Inferior parietal cortex (tissue), 1 donor: ENCODE measurements around the gene MAL.
"Not testable (repeated sequence)": the region's sequence is repeated elsewhere in the genome, so short reads cannot be mapped to it uniquely, and the experiment has no call there.

Source experiments
- DNase-seq: peaks from one replicate; pipeline ENCODE4 v3.0.0-alpha.2; 2016; ENCODE audit errors: extremely low spot score

MAL gene

GRCh38 chr2:95032868-95033603 lies 7.5 kb downstream of the MAL start:
- DNase-seq = no peak

DNA sequence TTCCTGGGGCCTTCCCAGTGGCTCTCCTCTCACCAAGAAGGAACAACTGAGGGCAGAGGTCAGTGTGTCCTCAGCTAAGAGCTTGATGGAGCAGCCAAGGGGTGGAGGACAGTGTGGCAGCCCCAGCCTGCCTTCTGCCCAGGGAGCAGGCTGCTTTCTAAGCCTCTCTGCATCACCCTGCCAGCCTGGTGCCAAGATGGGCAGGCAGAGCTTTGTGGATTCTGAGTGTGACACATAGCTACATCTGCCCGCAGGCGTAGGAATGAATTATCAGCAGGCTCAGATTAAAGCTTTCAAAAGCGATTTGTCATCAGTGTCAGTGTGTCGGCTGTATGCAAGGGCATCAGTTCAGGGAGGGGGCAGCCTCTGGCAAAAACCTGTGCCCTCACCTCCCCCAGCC lies 8.7 kb downstream of the MAL start:
- DNase-seq = no peak

DNA sequence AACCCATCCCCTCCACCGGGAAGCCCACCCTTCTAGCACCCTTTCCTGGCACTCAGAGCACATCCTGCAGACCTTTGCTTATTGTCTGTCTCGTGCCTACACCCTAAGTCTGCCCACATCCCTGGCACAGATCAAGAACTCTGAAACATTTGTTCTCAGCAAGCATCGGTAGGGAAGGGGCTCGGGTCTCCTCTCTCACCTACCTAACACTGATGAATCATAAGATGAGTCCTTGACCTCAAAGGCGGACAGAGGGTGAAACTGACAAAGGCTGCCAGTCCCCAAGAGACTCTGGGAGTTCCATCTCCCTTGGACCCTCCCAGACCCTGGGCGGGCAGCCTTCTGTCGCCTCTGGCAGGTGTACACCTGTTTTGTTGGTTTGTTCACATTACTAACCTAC lies 9.3 kb downstream of the MAL start:
- no peak for DNase-seq

DNA sequence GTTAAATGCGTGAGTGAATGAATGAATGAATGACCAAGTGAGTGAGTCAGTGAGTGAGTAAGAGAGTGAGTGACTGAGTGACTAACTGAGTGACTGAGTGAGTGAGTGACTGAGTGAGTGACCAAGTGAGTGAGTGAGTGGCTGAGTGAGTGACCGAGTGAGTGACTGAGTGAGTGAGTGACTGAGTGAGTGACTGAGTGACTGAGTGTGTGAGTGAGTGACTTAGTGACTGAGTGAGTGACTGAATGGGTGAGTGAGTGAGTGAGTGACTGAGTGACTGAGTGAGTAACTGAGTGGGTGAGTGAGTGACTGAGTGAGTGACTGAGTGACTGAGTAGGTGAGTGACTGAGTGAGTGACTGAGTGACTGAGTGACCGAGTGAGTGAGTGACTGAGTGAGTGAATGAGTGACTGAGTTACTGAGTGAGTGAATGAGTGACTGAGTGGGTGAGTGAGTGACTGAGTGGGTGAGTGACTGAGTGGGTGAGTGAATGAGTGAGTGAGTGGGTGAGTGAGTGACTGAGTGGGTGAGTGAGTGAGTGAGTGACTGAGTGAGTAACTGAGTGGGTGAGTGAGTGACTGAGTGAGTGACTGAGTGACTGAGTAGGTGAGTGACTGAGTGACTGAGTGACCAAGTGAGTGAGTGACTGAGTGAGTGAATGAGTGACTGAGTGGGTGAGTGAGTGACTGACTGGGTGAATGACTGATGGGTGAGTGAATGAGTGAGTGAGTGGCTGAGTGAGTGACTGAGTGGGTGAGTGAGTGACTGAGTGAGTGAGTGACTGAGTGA lies 11.3 kb downstream of the MAL start:
- no peak for DNase-seq

DNA sequence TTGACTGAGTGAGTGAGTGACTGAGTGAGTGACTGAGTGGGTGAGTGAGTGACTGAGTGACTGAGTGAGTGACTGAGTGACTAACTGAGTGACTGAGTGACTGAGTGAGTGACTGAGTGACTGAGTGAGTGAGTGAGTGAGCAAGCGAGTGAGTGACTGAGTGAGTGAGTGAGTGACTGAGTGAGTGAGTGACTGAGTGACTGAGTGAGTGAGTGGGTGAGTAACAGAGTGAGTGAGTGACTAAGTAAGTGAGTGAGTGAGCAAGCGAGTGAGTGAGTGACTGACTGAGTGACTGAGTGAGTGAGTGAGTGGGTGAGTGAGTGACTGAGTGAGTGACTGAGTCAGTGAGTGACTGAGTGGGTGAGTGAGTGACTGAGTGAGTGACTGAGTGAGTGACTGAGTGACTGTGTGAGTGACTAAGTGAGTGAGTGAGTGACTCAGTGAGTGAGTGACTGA lies 11.9 kb downstream of the MAL start:
- DNase-seq = no peak

GRCh38 chr2:95037841-95038585 lies 12.5 kb downstream of the MAL start:
- not testable (repeated sequence) for DNase-seq

- DNase-seq = no peak
Measured at GRCh38 chr2:95038635-95039298, 13.3 kb downstream of the MAL start.

GRCh38 chr2:95039363-95039762 lies 13.9 kb downstream of the MAL start:
- no peak for DNase-seq

- no peak for DNase-seq
Measured at GRCh38 chr2:95039978-95040377, 14.5 kb downstream of the MAL start.

GRCh38 chr2:95040426-95040825 lies 14.9 kb downstream of the MAL start:
- no peak for DNase-seq

DNA sequence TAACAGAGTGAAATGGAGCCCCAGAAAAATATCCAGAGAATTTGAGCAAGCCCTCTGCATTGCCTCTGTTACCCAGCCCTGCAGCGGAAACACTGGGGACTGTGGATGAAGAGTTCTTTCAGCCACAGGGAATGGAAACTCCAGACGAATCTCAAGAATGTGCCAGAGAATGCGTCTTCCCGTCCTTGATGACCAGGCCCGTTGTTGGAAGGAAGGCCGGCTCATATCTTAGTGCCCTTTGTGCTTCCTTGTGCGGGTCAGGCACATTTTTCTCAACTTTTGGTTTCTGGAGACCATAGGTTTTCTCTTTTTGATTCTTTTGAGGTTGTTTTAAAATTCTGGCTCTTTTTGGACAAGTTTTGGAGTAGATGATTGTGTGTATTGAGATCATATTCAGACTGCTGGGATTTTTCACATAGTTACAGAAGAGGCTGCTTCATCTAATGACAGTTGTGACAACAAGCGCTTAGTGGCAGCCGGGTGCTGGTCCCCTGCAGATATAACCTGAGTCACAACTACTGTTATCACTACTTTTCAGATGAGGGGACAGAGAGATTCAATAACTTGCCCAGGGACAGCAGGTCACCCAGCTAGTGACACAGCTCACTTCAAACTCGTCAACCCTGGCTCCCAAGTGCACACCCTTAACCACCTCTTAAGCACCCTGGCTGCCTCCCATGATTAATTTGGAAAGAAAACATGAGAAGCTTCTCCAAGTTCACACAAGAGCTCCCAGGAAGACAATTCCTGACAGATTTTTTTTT lies 15.7 kb downstream of the MAL start:
- DNase-seq = no peak

DNA sequence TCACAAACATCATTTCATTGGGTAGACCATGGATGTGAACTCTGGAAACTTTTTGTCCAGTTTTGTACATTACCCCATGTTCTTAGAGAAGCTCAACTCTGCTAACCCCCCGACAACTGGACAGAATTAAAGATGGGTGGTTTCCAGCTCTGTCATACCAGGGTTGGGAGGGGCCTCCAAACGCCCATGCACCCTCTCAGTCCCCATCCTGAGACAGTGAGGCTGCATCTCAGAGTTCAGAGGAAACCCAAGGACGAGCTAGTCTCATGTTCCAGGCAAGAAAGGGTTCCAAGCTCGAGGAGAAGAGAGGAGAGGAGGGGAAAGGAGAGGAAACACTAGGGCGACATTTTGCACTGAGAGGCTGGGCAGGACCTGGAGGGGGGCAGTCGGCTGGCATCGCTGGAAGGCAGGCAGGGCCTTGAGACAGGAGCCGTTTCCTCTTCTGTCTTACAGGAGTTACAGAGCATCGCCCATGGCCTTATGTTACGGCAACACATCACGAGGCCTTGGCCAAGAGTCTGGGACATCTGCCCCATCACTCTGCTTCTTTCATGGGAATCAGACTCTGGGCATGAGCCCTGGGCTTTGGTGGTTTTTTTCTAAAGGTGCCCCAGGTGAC lies 16.4 kb downstream of the MAL start:
- no peak for DNase-seq

DNA sequence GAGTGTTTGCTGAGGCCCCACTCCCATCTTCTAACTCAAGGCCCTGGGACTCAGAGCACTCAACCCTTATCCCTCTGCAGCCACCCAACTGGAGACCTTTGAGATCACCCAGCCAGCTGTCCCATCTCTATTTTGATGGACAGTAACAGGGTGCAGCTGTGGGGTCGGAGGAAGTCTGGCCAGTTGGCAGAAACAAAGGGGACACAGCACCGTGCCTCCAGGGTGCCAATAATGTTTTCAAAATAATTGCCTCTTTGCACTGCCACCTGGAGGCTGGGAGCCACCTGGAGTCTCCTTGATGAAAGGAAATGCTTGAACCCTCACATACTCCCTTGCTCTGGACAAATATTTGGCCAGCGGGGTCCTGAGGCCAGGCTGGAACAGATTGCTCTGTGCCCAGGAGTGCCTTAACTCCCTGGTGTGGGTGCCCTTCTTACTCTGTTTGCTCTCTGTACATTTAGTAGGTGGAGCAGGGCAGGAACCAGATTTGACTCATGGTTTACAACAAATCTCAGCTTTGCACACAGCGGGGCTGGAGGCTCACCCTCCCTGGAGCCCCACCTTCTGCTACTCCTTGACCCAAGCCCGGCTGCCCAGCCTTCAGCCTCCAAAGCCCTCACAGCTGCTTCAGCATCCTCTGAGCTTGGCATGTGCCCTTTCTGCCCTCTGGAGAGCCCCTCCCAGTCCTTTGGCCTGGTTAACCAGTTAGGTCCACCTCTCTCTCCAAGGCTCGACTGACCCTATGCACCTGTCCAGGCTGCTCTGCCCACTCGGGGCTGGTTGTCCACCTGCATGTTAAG lies 17.2 kb downstream of the MAL start:
- no peak for DNase-seq

GRCh38 chr2:95043300-95044093 lies 18.0 kb downstream of the MAL start:
- DNase-seq = peak; percentile 85

DNA sequence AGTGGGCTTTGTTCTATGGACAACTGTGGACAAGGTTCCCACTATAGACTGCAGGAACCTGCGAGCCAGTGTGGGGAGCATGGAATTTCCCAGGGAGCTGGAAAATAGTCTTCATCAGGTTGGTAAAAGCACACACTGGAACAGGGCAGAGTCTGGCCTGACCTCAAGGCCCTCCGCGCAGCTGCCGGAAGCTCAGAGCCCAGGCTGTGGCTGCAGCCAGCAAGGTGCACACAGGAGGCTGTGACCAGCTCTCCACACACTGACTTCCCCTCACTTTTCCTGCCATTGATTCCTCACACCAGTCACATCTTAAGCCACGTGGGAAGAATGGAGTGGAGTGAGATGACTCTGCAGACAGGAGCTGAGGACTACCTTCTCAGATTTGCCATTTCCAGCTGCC lies 19.1 kb downstream of the MAL start:
- DNase-seq = no peak

DNA sequence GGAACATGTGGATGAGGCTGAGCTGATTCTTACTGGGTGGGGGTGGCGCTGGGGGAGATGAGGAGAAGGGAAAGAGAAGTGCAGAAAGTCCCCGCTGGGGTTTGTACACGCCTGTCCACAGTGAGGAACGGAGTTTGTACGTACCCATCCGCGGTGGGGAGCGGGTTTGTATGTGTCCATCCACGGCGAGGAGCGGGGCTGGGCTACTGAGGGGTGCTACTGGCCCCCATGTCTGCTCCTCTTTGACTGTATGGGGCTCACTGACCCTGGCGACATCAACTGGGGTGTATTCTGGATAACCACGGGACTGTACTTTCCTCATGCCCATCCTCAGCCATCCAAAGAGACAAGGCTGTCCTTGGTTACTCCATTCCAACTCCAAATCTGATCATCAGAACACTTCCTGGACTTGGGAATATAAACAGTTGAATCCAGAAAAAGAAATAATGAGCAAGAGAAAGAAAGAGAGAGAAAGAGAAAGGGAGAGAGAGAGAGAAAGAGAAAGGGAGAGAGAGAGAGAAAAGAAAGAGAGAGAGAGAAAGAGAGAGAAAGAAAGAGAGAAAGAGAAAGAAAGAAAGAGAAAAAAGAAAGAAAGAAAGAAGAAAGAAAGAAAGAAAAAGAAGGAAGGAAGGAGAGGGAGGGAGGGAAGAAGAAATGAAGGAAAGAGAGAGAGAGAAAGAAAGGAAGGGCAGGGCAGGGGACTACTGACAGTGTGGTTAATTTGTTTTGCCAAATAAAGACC lies 21.0 kb downstream of the MAL start:
- DNase-seq = no peak

GRCh38 chr2:95047629-95048510 lies 22.4 kb downstream of the MAL start:
- no peak for DNase-seq
